Thoracic aorta (tissue), 2 donors: ENCODE data around the gene SECISBP2L. TPM values are rescaled to one million over a fixed set of nuclear protein-coding genes. Genes with fewer than 3 reads are reported as not detected.
"Not testable (repeated sequence)": the region's sequence is repeated elsewhere in the genome, so short reads cannot be mapped to it uniquely, and the experiment has no call there.

ENCODE experiments used
- ATAC-seq: fragments of 150-250 bp; one replicate; pipeline ENCODE4 v1.8.0; 2017; ENCODE audit warnings: low read depth; ENCODE audit not compliant: insufficient number of reproducible peaks, low FRiP score
- DNase-seq: peaks from one replicate; pipeline ENCODE4 v3.0.0-alpha.2; 2020; ENCODE audit warnings: low spot score
- H3K27ac ChIP-seq, 2 donors: fragments of 200-600 bp; sonication (generic); 1 replicate in 1 of 2; 2 replicates in 1 of 2; pipeline ENCODE4 v1.5.1; 2016; ENCODE audit warnings: mild to moderate bottlenecking in 2 of 2, moderate library complexity in 2 of 2
- H3K27me3 ChIP-seq: fragments of 200-600 bp; sonication (generic); replicated peaks from 2 replicates; pipeline ENCODE4 v1.6.0; 2016; ENCODE audit warnings: mild to moderate bottlenecking; ENCODE audit not compliant: insufficient read depth
- H3K36me3 ChIP-seq: fragments of 200-600 bp; sonication (generic); one replicate; pipeline ENCODE4 v1.5.1; 2016
- H3K4me1 ChIP-seq, 2 donors: fragments of 200-600 bp; sonication (generic); 1 replicate in 1 of 2; 2 replicates in 1 of 2; pipeline versions ENCODE4 v1.5.1 to v1.6.0; 2016; ENCODE audit warnings: low read depth in 2 of 2, mild to moderate bottlenecking in 1 of 2; ENCODE audit not compliant: control insufficient read depth in 1 of 2
- H3K4me3 ChIP-seq: fragments of 200-600 bp; sonication (generic); 2 replicates; pipeline ENCODE4 v1.5.1; 2016; ENCODE audit warnings: mild to moderate bottlenecking
- H3K9me3 ChIP-seq: fragments of 200-600 bp; sonication (generic); 2 replicates; pipeline ENCODE4 v1.5.1; 2016
- CTCF ChIP-seq: fragments of 200-600 bp; sonication (generic); IDR thresholded peaks from one replicate; pipeline ENCODE4 v1.5.1; 2019; ENCODE audit warnings: antibody characterized with exemption
- total RNA-seq, 2 donors: library from RNA; depleted of rRNA; stranded (reverse); fragments of >200 nt; gene quantifications; one replicate each; pipeline versions ENCODE4 v1.1.0 to v1.2.3, GENCODE V29; 2016

Gene SECISBP2L
- total RNA-seq, 2 donors from 2014 or later, result 34.9 to 55.2 TPM

GRCh38 chr15:49075881-49076280 lies 29.6 kb upstream of the SECISBP2L start:
- Histone ChIP-seq H3K27me3 (no peaks in the 10 kb centered on the region), H3K36me3 (no peaks in the 10 kb centered on the region), H3K27ac (no peak overlapping the region), H3K4me1 (no peaks in the 10 kb centered on the region), H3K4me3 (no peak overlapping the region), H3K9me3 (no peaks in the 10 kb centered on the region)
- ATAC-seq (no peak), DNase-seq (no peak)
- TF ChIP-seq CTCF, result no peak

GRCh38 chr15:49074589-49075287 lies 28.5 kb upstream of the SECISBP2L start:
- not testable (repeated sequence) for H3K4me1 ChIP-seq, H3K36me3 ChIP-seq, H3K27me3 ChIP-seq, DNase-seq, ATAC-seq, H3K9me3 ChIP-seq, H3K4me3 ChIP-seq, H3K27ac ChIP-seq

GRCh38 chr15:49066372-49066771 lies 20.1 kb upstream of the SECISBP2L start:
- Histone ChIP-seq H3K36me3 (no peaks in the 10 kb centered on the region), H3K27ac (no peak overlapping the region), H3K4me1 (no peaks in the 10 kb centered on the region), H3K4me3 (no peak overlapping the region), H3K9me3 (no peaks in the 10 kb centered on the region), H3K27me3 (no peaks in the 10 kb centered on the region)
- no peak for ATAC-seq
- DNase-seq, result no peak
- TF ChIP-seq CTCF, result no peak

- no peak for DNase-seq
- Histone ChIP-seq H3K27me3 (no peaks in the 10 kb centered on the region), H3K36me3 (no peaks in the 10 kb centered on the region), H3K9me3 (no peaks in the 10 kb centered on the region), H3K4me3 (no peak overlapping the region), H3K27ac (no peak overlapping the region), H3K4me1 (peaks cover 0 to 7% of the 10 kb centered on the region in 2 donors)
- ATAC-seq, result no peak
- no peak for TF ChIP-seq CTCF
These were observed 18.6 kb upstream of the SECISBP2L start for GRCh38 chr15:49064884-49065283.

GRCh38 chr15:49064281-49064653 lies 18.0 kb upstream of the SECISBP2L start:
- Histone ChIP-seq H3K27me3 (no peaks in the 10 kb centered on the region), H3K9me3 (no peaks in the 10 kb centered on the region), H3K4me3 (no peak overlapping the region), H3K36me3 (no peaks in the 10 kb centered on the region), H3K27ac (no peak overlapping the region), H3K4me1 (peaks cover 0 to 7% of the 10 kb centered on the region in 2 donors)
- no peak for DNase-seq
- TF ChIP-seq CTCF, result no peak
- ATAC-seq, result no peak
